ENCODE measurements around the gene HRH2. TPM values are rescaled to one million over a fixed set of nuclear protein-coding genes. Genes with fewer than 3 reads are reported as not detected.

HRH2 gene
- total RNA-seq, 4 donors from 2014 or later: 0.13 to 3.5 (median 1.3) TPM

GRCh38 chr5:175674731-175675346 lies 17.0 kb downstream of the HRH2 start:
- no peak for DNase-seq (ENCODE audit: low spot score in 2 of 2)
- TF ChIP-seq POLR2A (IDR thresholded peaks at IDR 0.05) (no peak), CTCF (IDR thresholded peaks at IDR 0.05) (no peak)
- WGBS, 2 donors: 84 to 87% methylated on average over 5 of the region's 5 CpGs
- intact Hi-C loops (cut with DNase I; ENCODE audit: low total_unique reads): no loop called here
- H3K4me3 ChIP-seq (ENCODE audit: low read depth, poor library complexity, severe bottlenecking): no peak overlapping the region

GRCh38 chr5:175675873-175676272 lies 18.0 kb downstream of the HRH2 start:
- WGBS, 2 donors: 77 to 81% methylated on average over 10 of the region's 10 CpGs
- H3K4me3 ChIP-seq (ENCODE audit: low read depth, poor library complexity, severe bottlenecking): no peak overlapping the region
- no peak for TF ChIP-seq POLR2A (IDR thresholded peaks at IDR 0.05)
- no peak for TF ChIP-seq CTCF (IDR thresholded peaks at IDR 0.05)
- intact Hi-C loops (cut with DNase I; ENCODE audit: low total_unique reads): no loop called here
- no peak for DNase-seq (ENCODE audit: low spot score in 2 of 2)

GRCh38 chr5:175677571-175677970 lies 19.7 kb downstream of the HRH2 start:
- intact Hi-C loops (cut with DNase I; ENCODE audit: low total_unique reads): no loop called here
- TF ChIP-seq CTCF (IDR thresholded peaks at IDR 0.05): no peak
- TF ChIP-seq POLR2A (IDR thresholded peaks at IDR 0.05): no peak
- no peak overlapping the region for H3K4me3 ChIP-seq (ENCODE audit: low read depth, poor library complexity, severe bottlenecking)
- WGBS, 2 donors: 74 to 84% methylated on average over 13 of the region's 13 CpGs
- no peak for DNase-seq (ENCODE audit: low spot score in 2 of 2)

- TF ChIP-seq CTCF (IDR thresholded peaks at IDR 0.05) (no peak), POLR2A (IDR thresholded peaks at IDR 0.05) (no peak)
- no peak overlapping the region for H3K4me3 ChIP-seq (ENCODE audit: low read depth, poor library complexity, severe bottlenecking)
- intact Hi-C loops (cut with DNase I; ENCODE audit: low total_unique reads): no loop called here
- WGBS, 2 donors: 67 to 86% methylated on average over 10 of the region's 10 CpGs
- DNase-seq (ENCODE audit: low spot score in 2 of 2): no peak
Observed at GRCh38 chr5:175678074-175678473, 20.2 kb downstream of the HRH2 start.

GRCh38 chr5:175679411-175679810 lies 21.5 kb downstream of the HRH2 start:
- DNase-seq (ENCODE audit: low spot score in 2 of 2): no peak
- no peak for TF ChIP-seq POLR2A (IDR thresholded peaks at IDR 0.05)
- no peak for TF ChIP-seq CTCF (IDR thresholded peaks at IDR 0.05)
- 84 to 88% methylated on average over 3 of the region's 3 CpGs for WGBS, 2 donors
- intact Hi-C loops (cut with DNase I; ENCODE audit: low total_unique reads): no loop called here
- no peak overlapping the region for H3K4me3 ChIP-seq (ENCODE audit: low read depth, poor library complexity, severe bottlenecking)

GRCh38 chr5:175680020-175680419 lies 22.1 kb downstream of the HRH2 start:
- 79 to 80% methylated on average over 7 to 8 of the region's 8 CpGs for WGBS, 2 donors
- intact Hi-C loops (cut with DNase I; ENCODE audit: low total_unique reads): no loop called here
- DNase-seq (ENCODE audit: low spot score in 2 of 2): no peak
- TF ChIP-seq CTCF (IDR thresholded peaks at IDR 0.05) (no peak), POLR2A (IDR thresholded peaks at IDR 0.05) (no peak)
- H3K4me3 ChIP-seq (ENCODE audit: low read depth, poor library complexity, severe bottlenecking): no peak overlapping the region

Measured in lower leg skin (tissue), 4 donors.